SK-N-SH (cell line): ENCODE results near the gene ADGRB2. TPM values are rescaled to one million over a fixed set of nuclear protein-coding genes. Genes with fewer than 3 reads are reported as not detected.

Source experiments
- CTCF ChIA-PET: fragments of 300-600, 350-600 bp; formaldehyde crosslinking; extraction: SDS; loops from one replicate; lab custom pipeline; 2021; lab: Yijun Ruan, JAX
- POLR2A ChIA-PET: fragments of 350-600 bp; sonication (Branson Sonifier 250); formaldehyde crosslinking; extraction: SDS; loops from one replicate; lab custom pipeline; 2020; ENCODE audit warnings: antibody characterized with exemption, inconsistent platforms; lab: Yijun Ruan, JAX
- DNase-seq: peaks from one replicate; pipeline ENCODE4 v3.0.0; 2012
- H2AFZ ChIP-seq: fragments of 200-600 bp; sonication (generic); 2 replicates; pipeline ENCODE4 v1.8.1; 2016; ENCODE audit warnings: antibody characterized with exemption, mild to moderate bottlenecking, low read depth
- H3F3A ChIP-seq: fragments of 200-600 bp; sonication (generic); replicated peaks from 2 replicates; pipeline ENCODE3; 2016; ENCODE audit warnings: antibody characterized with exemption, mild to moderate bottlenecking; ENCODE audit not compliant: insufficient read depth
- H3K27ac ChIP-seq, 2 experiments: fragments of 200-500 bp in 1 of 2; fragments of 200-600 bp in 1 of 2; sonication (Bioruptor generic) in 1 of 2; sonication (generic), shearing (Covaris generic) in 1 of 2; 2 replicates each; pipeline versions ENCODE4 v1.5.1 to v1.6.1; 2014 to 2016; ENCODE audit warnings: low read depth in 2 of 2, inconsistent platforms in 1 of 2, low read length in 1 of 2, mild to moderate bottlenecking in 1 of 2, mixed read lengths in 1 of 2
- H3K27me3 ChIP-seq: fragments of 200-600 bp; sonication (generic), shearing (Covaris generic); 2 replicates; pipeline ENCODE4 v1.6.1; 2016; ENCODE audit warnings: mixed run types; ENCODE audit not compliant: insufficient read depth
- H3K36me3 ChIP-seq, 2 experiments: fragments of 200-500 bp in 1 of 2; fragments of 200-600 bp in 1 of 2; sonication (Bioruptor generic) in 1 of 2; sonication (generic) in 1 of 2; replicated peaks in 1 of 2; 2 replicates each; pipeline versions ENCODE3 to v1.5.1; 2014 to 2016; ENCODE audit warnings: low read length in 1 of 2, mild to moderate bottlenecking in 1 of 2; ENCODE audit not compliant: insufficient read depth in 2 of 2, control insufficient read depth in 1 of 2
- H3K4me1 ChIP-seq, 2 experiments: fragments of 200-500 bp in 1 of 2; fragments of 200-600 bp in 1 of 2; sonication (Bioruptor generic) in 1 of 2; sonication (generic), shearing (Covaris generic) in 1 of 2; 2 replicates each; pipeline versions ENCODE4 v1.5.1 to v1.6.1; 2014 to 2016; ENCODE audit warnings: low read depth in 1 of 2, low read length in 1 of 2, mixed run types in 1 of 2; ENCODE audit not compliant: insufficient read depth in 2 of 2, control insufficient read depth in 1 of 2
- H3K4me2 ChIP-seq: fragments of 200-600 bp; sonication (generic), shearing (Covaris generic); 2 replicates; pipeline ENCODE4 v1.6.1; 2017; ENCODE audit warnings: mixed run types
- H3K4me3 ChIP-seq, 2 experiments: fragments of 200-500 bp in 1 of 2; fragments of 200-600 bp in 1 of 2; sonication (Bioruptor generic) in 1 of 2; sonication (generic), shearing (Covaris generic) in 1 of 2; 2 replicates each; pipeline versions ENCODE4 v1.5.1 to v1.8.1; 2014 to 2016; ENCODE audit warnings: low read depth in 2 of 2, inconsistent platforms in 1 of 2, low read length in 1 of 2, mild to moderate bottlenecking in 1 of 2, mixed read lengths in 1 of 2, moderate library complexity in 1 of 2
- H3K79me2 ChIP-seq: fragments of 200-600 bp; sonication (generic); 2 replicates; pipeline ENCODE4 v1.8.1; 2017; ENCODE audit warnings: mild to moderate bottlenecking; ENCODE audit not compliant: insufficient read depth
- H3K9ac ChIP-seq: fragments of 200-600 bp; sonication (generic); 2 replicates; pipeline ENCODE4 v1.6.1; 2017; ENCODE audit warnings: mixed run types
- H3K9me2 ChIP-seq: fragments of 200-600 bp; sonication (generic); 2 replicates; pipeline ENCODE4 v1.6.1; 2017; ENCODE audit warnings: mixed run types
- H3K9me3 ChIP-seq: fragments of 200-600 bp; sonication (generic); 2 replicates; pipeline ENCODE4 v1.6.1; 2017; ENCODE audit warnings: mixed run types, mild to moderate bottlenecking, moderate library complexity
- H4K20me1 ChIP-seq: fragments of 200-600 bp; sonication (generic); 2 replicates; pipeline ENCODE4 v1.6.1; 2017; ENCODE audit warnings: mild to moderate bottlenecking, mixed run types; ENCODE audit not compliant: insufficient read depth
- CTCF ChIP-seq: fragments of 200-600 bp; sonication (generic); IDR thresholded peaks from 2 replicates; pipeline ENCODE4 v1.6.1; 2017; ENCODE audit warnings: antibody characterized with exemption, mild to moderate bottlenecking, moderate library complexity
- ELF1 ChIP-seq: IDR thresholded peaks from 2 replicates; pipeline ENCODE4 v1.4.0; 2012
- EP300 ChIP-seq, 2 experiments: IDR thresholded peaks; 2 replicates each; pipeline versions ENCODE4 v1.4.0 to v1.6.1; 2012; ENCODE audit warnings: borderline replicate concordance in 1 of 2, low read depth in 1 of 2, low read length in 1 of 2
- FOSL2 ChIP-seq: IDR thresholded peaks from 2 replicates; pipeline ENCODE4 v1.4.0; 2012; ENCODE audit warnings: low read depth, mild to moderate bottlenecking, moderate library complexity, borderline replicate concordance
- FOXM1 ChIP-seq: IDR thresholded peaks from 2 replicates; pipeline ENCODE4 v1.4.0; 2012; ENCODE audit warnings: low read depth, mild to moderate bottlenecking
- GABPA ChIP-seq: IDR thresholded peaks from 2 replicates; pipeline ENCODE4 v1.4.0; 2012; ENCODE audit warnings: low read depth, mild to moderate bottlenecking
- IRF3 ChIP-seq: fragments of 150-350 bp; IDR thresholded peaks from 2 replicates; pipeline ENCODE4 v1.6.1; 2016; ENCODE audit warnings: mild to moderate bottlenecking, low read depth, low read length
- NFIC ChIP-seq: IDR thresholded peaks from 2 replicates; pipeline ENCODE4 v1.4.0; 2012; ENCODE audit warnings: borderline replicate concordance
- NRF1 ChIP-seq: IDR thresholded peaks from 2 replicates; pipeline ENCODE4 v1.6.1; 2012; ENCODE audit warnings: low read depth, mild to moderate bottlenecking, low read length
- TCF12 ChIP-seq: IDR thresholded peaks from 2 replicates; pipeline ENCODE4 v1.4.0; 2012
- USF1 ChIP-seq: IDR thresholded peaks from 2 replicates; pipeline ENCODE4 v1.4.0; 2012; ENCODE audit warnings: low read depth, borderline replicate concordance
- WGBS: methylation state at CpG from one replicate; pipeline ENCODE4 v1.1.6; 2017; ENCODE audit warnings: low lambda C conversion rate; 5-methylcytosine and 5-hydroxymethylcytosine counted together
- polyA plus RNA-seq, 3 experiments: library from polyadenylated mRNA; depleted of rRNA; stranded (reverse); fragments of >200 nt; gene quantifications; 2 replicates each; pipeline ENCODE4 v1.2.3, GENCODE V29; 2012

The ADGRB2 gene
- polyA plus RNA-seq, 1 of the 3 experiments (the other 2 are of a cell fraction), result 13.0 TPM

- TF ChIP-seq USF1 (no peak), IRF3 (no peak), ELF1 (no peak), CTCF (no peak)
These were observed 16.8 kb downstream of the ADGRB2 start (continued) for GRCh38 chr1:31747304-31747703.

- H3K27ac ChIP-seq, result no peak overlapping the region
- no peaks in the 10 kb centered on the region for H3K36me3 ChIP-seq
- H3K9me2 ChIP-seq, result no peaks in the 10 kb centered on the region
- TF ChIP-seq FOSL2, result no peak
- TF ChIP-seq GABPA, result no peak
- no peak for TF ChIP-seq NRF1
- TF ChIP-seq FOXM1, result no peak
- no peak for TF ChIP-seq NFIC
- TF ChIP-seq CTCF, result no peak
- TF ChIP-seq IRF3, result no peak
- no peak for TF ChIP-seq TCF12
- no peak for TF ChIP-seq EP300 (IDR thresholded peaks at IDR 0.05; ENCODE audit: borderline replicate concordance in 1 of 2, low read depth in 1 of 2, low read length in 1 of 2)
- H3K9ac ChIP-seq, result no peak overlapping the region
- 88% methylated on average over 7 of the region's 7 CpGs for WGBS
- POLR2A ChIA-PET, result interaction anchor here (1.3 kb wide), 1 partner anchor 12 kb away, joined by 4 read pairs; no protein-coding TSS in a partner anchor
- DNase-seq, result no peak
- H2AFZ ChIP-seq, result no peak overlapping the region
- H3K79me2 ChIP-seq, result no peaks in the 10 kb centered on the region
- H3F3A ChIP-seq, result peaks cover 5% of the 10 kb centered on the region
- H3K4me1 ChIP-seq, result peaks cover 10 to 45% of the 10 kb centered on the region in 2 experiments; a peak in 3 of 4 replicates
- peaks cover 13% of the 10 kb centered on the region for H4K20me1 ChIP-seq
- H3K4me2 ChIP-seq, result no peak overlapping the region
- no peaks in the 10 kb centered on the region for H3K27me3 ChIP-seq
- no peak overlapping the region for H3K4me3 ChIP-seq
- no peaks in the 10 kb centered on the region for H3K9me3 ChIP-seq
- CTCF ChIA-PET, result interaction anchor here (0.8 to 6.0 kb wide), 11 partner anchors 8 to 82 kb away, joined by 3 to 111 read pairs (median 20); partner anchors contain the start of gene ADGRB2
These were observed 17.5 kb downstream of the ADGRB2 start for GRCh38 chr1:31746687-31747086.
